NB4 (cell line): ENCODE results near the gene MAGEE2.

Experiments used
- CTCF ChIP-seq: IDR thresholded peaks from one replicate; pipeline ENCODE4 v1.5.1; 2012; ENCODE audit warnings: low read depth, low read length
- POLR2A ChIP-seq: IDR thresholded peaks from 2 replicates; pipeline ENCODE4 v1.6.1; 2011; ENCODE audit warnings: mild to moderate bottlenecking; ENCODE audit not compliant: insufficient read length; ENCODE audit errors: extremely low read depth
- TF ChIP-seq, protein P1 (sequence below): IDR thresholded peaks from 2 replicates; pipeline ENCODE4 v1.6.1; 2011; ENCODE audit warnings: low read depth, low read length

- TF ChIP-seq POLR2A (no peak), CTCF (no peak)
- TF ChIP-seq, protein P1, sequence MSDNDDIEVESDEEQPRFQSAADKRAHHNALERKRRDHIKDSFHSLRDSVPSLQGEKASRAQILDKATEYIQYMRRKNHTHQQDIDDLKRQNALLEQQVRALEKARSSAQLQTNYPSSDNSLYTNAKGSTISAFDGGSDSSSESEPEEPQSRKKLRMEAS: no peak
These were observed 1.2 kb upstream of the MAGEE2 start for GRCh38 chrX:75786290-75786689.
